ENCODE measurements around the gene APOM. TPM values are rescaled to one million over a fixed set of nuclear protein-coding genes. Genes with fewer than 3 reads are reported as not detected.

Gene APOM
- total RNA-seq, 1 experiment from 2014 or later: 5.0 TPM

DNA sequence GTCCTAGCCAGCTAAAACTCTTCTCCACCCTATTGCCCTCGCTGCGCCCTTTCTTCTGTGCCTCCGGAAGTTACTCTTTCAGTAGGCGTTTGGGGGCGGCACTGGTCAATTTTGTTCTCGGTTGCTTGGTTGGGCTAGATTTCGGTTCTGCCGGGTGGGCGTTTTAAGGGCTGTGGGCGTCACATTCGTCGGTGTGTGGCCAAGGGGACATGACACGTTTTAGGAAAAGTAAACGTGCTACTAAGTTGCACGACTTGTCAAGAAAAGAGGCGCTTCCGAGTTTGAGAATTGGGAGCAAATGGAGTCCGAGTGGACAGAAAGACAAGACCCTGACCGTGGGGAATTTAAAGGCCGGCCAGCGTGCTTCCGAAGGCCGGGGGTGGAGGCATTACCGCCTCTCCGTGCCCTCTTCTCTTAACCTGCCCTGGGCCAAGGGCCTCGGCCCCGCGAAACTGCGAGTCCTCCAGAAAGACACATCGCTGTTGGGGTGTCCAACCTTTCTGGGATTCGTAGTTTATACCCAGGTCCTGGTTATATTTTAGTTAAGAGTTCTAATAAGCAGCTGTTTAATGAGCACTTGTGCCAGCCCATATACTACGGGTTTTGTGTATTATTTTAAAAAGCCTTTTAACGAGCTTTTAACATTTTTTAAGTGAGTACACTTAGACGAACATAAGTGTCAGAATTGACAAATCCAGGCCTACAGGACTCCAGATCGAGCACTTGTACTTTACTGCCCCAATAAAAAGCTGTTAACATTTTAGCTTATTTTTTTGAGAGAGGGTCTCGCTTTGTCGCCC lies 2.6 kb upstream of the APOM start:
- Mint-ChIP-seq H3K9me3 (ENCODE audit: unreplicated experiment) (no peaks in the 10 kb centered on the region), H3K4me1 (ENCODE audit: insufficient read depth, unreplicated experiment) (peaks cover 36% of the 10 kb centered on the region), H3K36me3 (ENCODE audit: insufficient read depth, unreplicated experiment) (peaks cover 55% of the 10 kb centered on the region), H3K27ac (ENCODE audit: low read depth, unreplicated experiment) (peak overlapping the region; percentile 98), H3K4me3 (ENCODE audit: unreplicated experiment) (peak overlapping the region; percentile 100), H3K27me3 (ENCODE audit: insufficient read depth, unreplicated experiment) (no peaks in the 10 kb centered on the region)
- DNase-seq (ENCODE audit: unreplicated experiment): no peak
- ChIA-PET CTCF (interaction anchor here (0.7 to 1.6 kb wide), 7 partner anchors 11 to 317 kb away, joined by 3 to 9 read pairs (median 4); partner anchors contain the start of gene ATP6V1G2), POLR2A (interaction anchor here (0.5 to 7.1 kb wide), 49 partner anchors 10 to 1961 kb away, joined by 3 to 263 read pairs (median 5); partner anchors contain the start of genes ABHD16A, ATF6B, ATP6V1G2 and BRD2)
- TF ChIP-seq, protein P1, sequence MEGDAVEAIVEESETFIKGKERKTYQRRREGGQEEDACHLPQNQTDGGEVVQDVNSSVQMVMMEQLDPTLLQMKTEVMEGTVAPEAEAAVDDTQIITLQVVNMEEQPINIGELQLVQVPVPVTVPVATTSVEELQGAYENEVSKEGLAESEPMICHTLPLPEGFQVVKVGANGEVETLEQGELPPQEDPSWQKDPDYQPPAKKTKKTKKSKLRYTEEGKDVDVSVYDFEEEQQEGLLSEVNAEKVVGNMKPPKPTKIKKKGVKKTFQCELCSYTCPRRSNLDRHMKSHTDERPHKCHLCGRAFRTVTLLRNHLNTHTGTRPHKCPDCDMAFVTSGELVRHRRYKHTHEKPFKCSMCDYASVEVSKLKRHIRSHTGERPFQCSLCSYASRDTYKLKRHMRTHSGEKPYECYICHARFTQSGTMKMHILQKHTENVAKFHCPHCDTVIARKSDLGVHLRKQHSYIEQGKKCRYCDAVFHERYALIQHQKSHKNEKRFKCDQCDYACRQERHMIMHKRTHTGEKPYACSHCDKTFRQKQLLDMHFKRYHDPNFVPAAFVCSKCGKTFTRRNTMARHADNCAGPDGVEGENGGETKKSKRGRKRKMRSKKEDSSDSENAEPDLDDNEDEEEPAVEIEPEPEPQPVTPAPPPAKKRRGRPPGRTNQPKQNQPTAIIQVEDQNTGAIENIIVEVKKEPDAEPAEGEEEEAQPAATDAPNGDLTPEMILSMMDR (IDR thresholded peaks at IDR 0.05; ENCODE audit: unreplicated experiment): no peak
- intact Hi-C loops (cut with micrococcal nuclease): loop anchor here (1.0 to 2.0 kb wide), 2 partner anchors 7 to 106 kb away; partner anchors contain the start of genes ATP6V1G2, C6orf47 and NFKBIL1
- TSS peak; percentile 89 for BruUV-seq (replicated peaks)

DNA sequence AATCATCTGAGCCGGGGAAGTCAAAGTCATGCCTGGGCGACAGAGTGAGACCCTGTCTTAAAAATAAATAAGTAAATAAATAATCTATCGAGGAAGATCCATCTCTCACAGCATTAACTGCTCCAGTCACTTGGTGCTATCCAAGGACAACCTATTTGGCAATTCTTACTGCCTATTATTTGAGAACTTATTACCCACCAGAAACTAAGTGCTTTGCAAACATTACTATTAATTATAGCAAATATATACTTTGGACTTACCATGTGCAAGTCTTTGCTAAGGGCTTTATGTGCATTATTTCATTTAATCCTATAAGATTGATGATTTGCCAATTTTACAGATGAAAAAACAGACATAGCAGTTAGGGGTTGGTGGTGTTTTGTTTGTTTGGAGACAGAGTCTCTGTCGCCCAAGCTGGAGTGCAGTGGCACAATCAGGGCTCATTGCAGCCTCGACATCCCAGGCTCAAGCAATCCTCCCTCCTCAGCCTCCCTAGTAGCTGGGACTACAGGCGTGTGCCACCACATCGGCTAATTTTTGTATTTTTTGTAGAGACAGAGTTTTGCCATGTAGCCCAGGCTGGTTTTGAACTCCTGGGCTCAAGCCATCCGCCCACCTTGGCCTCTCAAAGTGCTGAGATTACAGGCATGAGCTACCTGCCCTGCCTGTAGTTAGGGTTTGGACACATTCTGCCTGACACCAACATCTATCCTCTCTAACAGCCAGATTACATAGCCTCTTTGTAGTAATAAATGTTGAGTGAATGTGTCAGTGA lies 933 bp upstream of the APOM start:
- Mint-ChIP-seq H3K4me1 (ENCODE audit: insufficient read depth, unreplicated experiment) (peaks cover 43% of the 10 kb centered on the region), H3K9me3 (ENCODE audit: unreplicated experiment) (no peaks in the 10 kb centered on the region), H3K36me3 (ENCODE audit: insufficient read depth, unreplicated experiment) (peaks cover 50% of the 10 kb centered on the region), H3K27ac (ENCODE audit: low read depth, unreplicated experiment) (no peak overlapping the region), H3K27me3 (ENCODE audit: insufficient read depth, unreplicated experiment) (no peaks in the 10 kb centered on the region), H3K4me3 (ENCODE audit: unreplicated experiment) (no peak overlapping the region)
- no peak for DNase-seq (ENCODE audit: unreplicated experiment)
- TF ChIP-seq, protein P1 (IDR thresholded peaks at IDR 0.05; ENCODE audit: unreplicated experiment): no peak
- CTCF ChIA-PET: interaction anchor here (0.6 to 1.6 kb wide), 5 partner anchors 9 to 298 kb away, joined by 3 to 9 read pairs (median 4); partner anchors contain the start of gene CSNK2B
- BruUV-seq (replicated peaks): no TSS peak
- intact Hi-C loops (cut with micrococcal nuclease): no loop called here
- POLR2A ChIA-PET: interaction anchor here (0.7 to 7.1 kb wide), 7 partner anchors 9 to 302 kb away, joined by 3 to 263 read pairs (median 6); partner anchors contain the start of genes C6orf47, CSNK2B, DDX39B and GPANK1

DNA sequence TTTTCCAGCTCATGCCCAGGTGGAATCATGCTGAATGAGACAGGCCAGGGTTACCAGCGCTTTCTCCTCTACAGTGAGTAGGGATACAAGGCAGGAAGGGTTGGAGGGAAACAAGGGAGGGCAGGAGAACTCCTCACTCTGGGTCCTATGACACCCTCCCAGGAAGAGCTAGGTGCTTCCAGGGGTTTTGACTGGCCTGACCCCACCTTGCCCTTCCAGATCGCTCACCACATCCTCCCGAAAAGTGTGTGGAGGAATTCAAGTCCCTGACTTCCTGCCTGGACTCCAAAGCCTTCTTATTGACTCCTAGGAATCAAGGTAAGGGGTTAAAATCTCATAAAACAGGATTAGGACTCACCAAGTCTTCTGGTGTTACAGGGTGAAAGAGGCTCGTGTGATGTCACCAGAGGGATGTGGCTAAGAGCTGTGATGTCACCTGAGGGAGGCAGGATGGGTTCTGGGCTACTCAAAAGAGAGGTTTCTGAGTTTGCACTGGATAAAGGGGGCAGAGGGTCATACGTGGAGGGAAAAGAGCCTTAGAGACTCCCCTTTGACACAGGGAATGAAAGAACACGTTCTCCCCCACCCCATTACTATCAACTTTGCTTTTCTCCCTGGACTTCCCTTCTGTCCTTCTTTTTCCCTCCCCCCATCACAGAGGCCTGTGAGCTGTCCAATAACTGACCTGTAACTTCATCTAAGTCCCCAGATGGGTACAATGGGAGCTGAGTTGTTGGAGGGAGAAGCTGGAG lies 1.9 kb downstream of the APOM start:
- Mint-ChIP-seq H3K36me3 (ENCODE audit: insufficient read depth, unreplicated experiment) (peaks cover 40% of the 10 kb centered on the region), H3K9me3 (ENCODE audit: unreplicated experiment) (no peaks in the 10 kb centered on the region), H3K27ac (ENCODE audit: low read depth, unreplicated experiment) (no peak overlapping the region), H3K4me1 (ENCODE audit: insufficient read depth, unreplicated experiment) (peaks cover 39% of the 10 kb centered on the region), H3K27me3 (ENCODE audit: insufficient read depth, unreplicated experiment) (no peaks in the 10 kb centered on the region), H3K4me3 (ENCODE audit: unreplicated experiment) (no peak overlapping the region)
- ChIA-PET POLR2A (interaction anchor here (0.6 to 1.1 kb wide), 5 partner anchors 46 to 1655 kb away, joined by 3 to 6 read pairs (median 3); partner anchors contain the start of genes ABHD16A, HSPA1A and HSPA1L), CTCF (interaction anchor here (0.7 to 1.0 kb wide), 2 partner anchors 133 to 139 kb away, joined by 3 to 4 read pairs; no protein-coding TSS in a partner anchor)
- DNase-seq (ENCODE audit: unreplicated experiment): no peak
- BruUV-seq (replicated peaks): no TSS peak
- TF ChIP-seq, protein P1 (IDR thresholded peaks at IDR 0.05; ENCODE audit: unreplicated experiment): no peak
- intact Hi-C loops (cut with micrococcal nuclease): no loop called here
